IPS DF 6.9 (cell line): ENCODE measurements around the gene SAP30L.

ENCODE experiments used
- DNase-seq: peaks from one replicate; pipeline ENCODE4 v3.0.0-alpha.2; 2013; ENCODE audit warnings: low read depth, low spot score
- H3K27ac ChIP-seq: one replicate; pipeline ENCODE4 v1.5.1; 2013; ENCODE audit warnings: low read length, control low read depth
- H3K27me3 ChIP-seq: 2 replicates; pipeline ENCODE4 v1.6.1; 2013; ENCODE audit warnings: mild to moderate bottlenecking, low read length; ENCODE audit not compliant: control insufficient read depth, insufficient read depth
- H3K36me3 ChIP-seq: 2 replicates; pipeline ENCODE4 v1.6.1; 2013; ENCODE audit warnings: low read length; ENCODE audit not compliant: control insufficient read depth, insufficient read depth
- H3K4me1 ChIP-seq: 2 replicates; pipeline ENCODE4 v1.6.1; 2013; ENCODE audit warnings: low read length; ENCODE audit not compliant: control insufficient read depth, insufficient read depth
- H3K4me3 ChIP-seq: 2 replicates; pipeline ENCODE4 v1.5.1; 2013; ENCODE audit warnings: mild to moderate bottlenecking, low read length
- H3K9me3 ChIP-seq: 2 replicates; pipeline ENCODE4 v1.6.1; 2013; ENCODE audit warnings: low read length, inconsistent platforms; ENCODE audit not compliant: control insufficient read depth, insufficient read depth
- WGBS: extraction: QIAGEN DNeasy Blood & Tissue Kit; methylation state at CpG from one replicate; pipeline ENCODE4 v1.1.7; 2013; ENCODE audit warnings: mixed read lengths, missing lambda C conversion rate; ENCODE audit not compliant: insufficient read length, insufficient coverage; 5-methylcytosine and 5-hydroxymethylcytosine counted together

SAP30L gene

DNA sequence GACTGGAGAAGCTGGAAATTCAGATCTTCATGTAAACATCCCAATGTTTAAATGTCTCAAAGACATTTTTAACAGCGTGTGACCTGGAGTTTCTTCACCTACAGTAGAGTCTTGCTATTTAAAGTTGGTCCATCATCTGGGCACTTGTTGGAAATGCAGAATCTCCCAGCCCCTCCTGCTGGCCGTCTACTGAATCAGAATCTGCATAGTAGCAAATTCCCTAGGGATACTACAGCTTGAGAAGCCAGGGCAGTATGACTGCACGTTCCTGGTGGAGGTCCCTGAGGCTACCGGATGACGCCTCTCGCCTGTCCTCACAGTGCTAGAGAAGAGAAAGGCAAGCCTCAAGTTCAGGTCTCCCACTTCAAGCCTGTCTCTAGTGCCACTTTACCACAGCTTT is 15.7 kb downstream of the SAP30L start:
- Histone ChIP-seq H3K27ac (no peak overlapping the region), H3K4me3 (no peak overlapping the region), H3K27me3 (no peaks in the 10 kb centered on the region), H3K4me1 (no peaks in the 10 kb centered on the region), H3K36me3 (no peaks in the 10 kb centered on the region; the same call in 1 of the 2 replicates), H3K9me3 (no peaks in the 10 kb centered on the region)
- WGBS = no CpG with 5 or more reads among the region's 6 CpGs
- DNase-seq = no peak

DNA sequence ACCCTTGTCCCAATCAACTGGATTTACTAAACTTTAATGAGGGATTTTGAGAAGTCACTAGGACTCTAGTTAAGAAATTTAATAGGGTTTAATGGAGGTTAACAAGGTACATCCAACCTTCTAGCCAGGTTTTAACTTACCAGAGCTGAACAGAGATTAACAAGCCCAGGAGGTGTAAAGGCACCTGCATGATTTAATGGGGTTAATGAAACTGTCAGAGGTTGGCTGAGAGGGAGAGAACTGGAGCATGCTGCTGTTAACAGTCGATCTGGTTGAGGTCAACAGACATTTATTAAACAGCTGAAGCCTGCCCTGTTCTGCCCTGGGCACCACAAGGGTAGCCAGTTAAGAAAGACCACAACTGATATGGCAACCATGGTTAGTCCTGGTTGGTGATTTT is 18.6 kb downstream of the SAP30L start:
- no peak overlapping the region for H3K27ac ChIP-seq
- no peaks in the 10 kb centered on the region for H3K9me3 ChIP-seq
- no peak overlapping the region for H3K4me3 ChIP-seq
- peaks cover 5% of the 10 kb centered on the region; the same call in 1 of the 2 replicates for H3K27me3 ChIP-seq
- H3K4me1 ChIP-seq = no peaks in the 10 kb centered on the region
- H3K36me3 ChIP-seq = no peaks in the 10 kb centered on the region
- no peak for DNase-seq
- WGBS = no CpG with 5 or more reads among the region's 1 CpG

DNA sequence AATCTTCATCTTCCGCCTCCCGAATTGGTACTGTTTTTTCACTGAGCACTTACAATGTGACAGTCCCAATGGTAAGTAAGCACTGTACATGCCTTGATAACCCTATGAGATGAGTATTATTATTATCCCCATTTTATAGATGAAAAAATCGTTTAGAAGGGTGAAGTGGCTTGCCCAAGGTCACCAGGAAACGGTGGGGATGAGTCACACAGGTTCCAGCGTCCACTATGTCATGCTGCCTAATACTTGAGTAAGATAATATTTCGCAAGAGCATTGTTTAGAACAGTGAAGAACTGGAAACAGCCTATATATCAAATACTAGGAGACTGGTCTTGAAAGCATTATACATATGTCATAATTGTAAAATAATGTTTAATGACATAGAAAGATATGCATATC is 19.4 kb downstream of the SAP30L start:
- Histone ChIP-seq H3K36me3 (no peaks in the 10 kb centered on the region), H3K27me3 (peaks cover 10% of the 10 kb centered on the region), H3K27ac (no peak overlapping the region), H3K9me3 (no peaks in the 10 kb centered on the region), H3K4me1 (no peaks in the 10 kb centered on the region), H3K4me3 (no peak overlapping the region)
- WGBS = no CpG with 5 or more reads among the region's 6 CpGs
- DNase-seq = no peak

DNA sequence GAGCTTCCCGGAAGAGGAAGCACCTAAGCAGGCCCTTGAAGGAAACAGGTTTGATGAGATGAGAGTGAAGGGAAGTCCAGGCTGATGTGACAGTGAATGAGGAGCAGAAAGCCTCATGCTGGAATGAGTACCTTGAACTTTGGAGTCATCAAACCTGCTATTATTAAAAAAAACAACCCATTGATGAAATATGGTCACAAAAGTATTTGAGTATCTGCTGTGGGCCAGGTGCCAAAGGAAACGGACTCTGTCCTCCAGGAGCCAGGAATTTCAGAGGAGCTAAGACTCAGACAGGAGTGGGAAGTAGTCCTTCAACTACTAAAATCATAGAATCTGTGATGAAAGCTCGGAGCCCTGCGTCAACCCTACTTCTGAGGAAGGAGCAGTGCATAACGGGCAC is 20.4 kb downstream of the SAP30L start:
- H3K27ac ChIP-seq = no peak overlapping the region
- H3K36me3 ChIP-seq = no peaks in the 10 kb centered on the region
- WGBS = no CpG with 5 or more reads among the region's 5 CpGs
- no peak overlapping the region for H3K4me3 ChIP-seq
- DNase-seq = no peak
- no peaks in the 10 kb centered on the region for H3K4me1 ChIP-seq
- H3K9me3 ChIP-seq = no peaks in the 10 kb centered on the region
- peaks cover 18% of the 10 kb centered on the region for H3K27me3 ChIP-seq

DNA sequence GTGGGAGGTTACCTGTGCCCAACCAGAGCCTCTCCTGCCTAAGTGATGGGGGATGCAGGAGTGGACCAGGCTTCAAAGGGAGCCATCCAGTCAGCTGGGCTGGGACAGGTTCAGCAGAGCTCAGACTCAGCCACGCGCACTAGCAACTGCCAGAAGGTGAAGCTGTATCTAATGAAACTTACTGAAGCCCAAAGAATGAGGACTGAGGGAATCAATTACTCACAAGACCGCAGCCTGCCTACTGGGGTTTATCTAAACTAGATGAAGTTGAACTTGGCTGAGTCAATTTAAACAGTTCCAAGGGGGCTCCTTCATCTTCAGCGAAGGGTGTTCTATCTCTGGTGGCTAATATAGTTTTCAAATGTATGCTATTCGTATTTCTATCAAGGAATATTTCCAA is 20.9 kb downstream of the SAP30L start:
- Histone ChIP-seq H3K4me3 (no peak overlapping the region), H3K4me1 (no peaks in the 10 kb centered on the region), H3K9me3 (no peaks in the 10 kb centered on the region), H3K27ac (no peak overlapping the region), H3K27me3 (peaks cover 23% of the 10 kb centered on the region), H3K36me3 (no peaks in the 10 kb centered on the region)
- DNase-seq = no peak
- no CpG with 5 or more reads among the region's 5 CpGs for WGBS

DNA sequence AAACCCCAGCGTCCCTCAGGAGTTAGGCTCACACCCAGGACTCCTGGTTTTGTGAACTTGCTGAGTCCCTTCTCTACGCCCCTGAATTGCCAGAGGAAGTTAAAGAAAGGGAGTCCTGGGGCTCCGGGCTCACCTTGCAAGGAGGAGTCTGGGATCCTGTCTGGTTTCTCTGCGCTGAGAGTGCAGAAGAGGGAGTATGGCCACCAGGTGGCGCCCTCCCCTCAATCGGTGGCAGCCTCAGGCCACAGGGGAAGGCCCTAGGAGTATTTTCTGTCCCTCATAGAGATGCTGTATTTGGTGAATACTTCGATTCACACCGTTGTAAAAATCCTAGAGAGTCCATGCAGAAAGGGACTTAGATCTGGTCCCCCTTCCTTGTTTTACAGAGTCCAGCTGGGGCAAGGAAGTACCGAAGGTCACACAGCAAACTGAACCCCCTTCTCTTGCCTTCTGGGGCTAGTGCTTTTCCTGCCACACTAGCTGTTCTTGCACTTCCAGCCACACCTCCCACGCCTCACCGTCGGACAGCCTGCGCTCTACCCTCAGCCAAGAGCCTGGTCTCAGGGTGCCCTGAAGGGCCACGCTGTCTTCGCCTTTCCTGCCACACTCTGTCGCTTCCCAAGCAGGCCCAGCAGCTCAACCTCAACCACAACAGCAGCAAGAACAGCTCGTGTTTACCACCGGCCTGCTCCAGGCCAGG is 22.0 kb downstream of the SAP30L start:
- Histone ChIP-seq H3K4me3 (no peak overlapping the region), H3K4me1 (no peaks in the 10 kb centered on the region), H3K9me3 (no peaks in the 10 kb centered on the region), H3K27me3 (peaks cover 29% of the 10 kb centered on the region), H3K36me3 (no peaks in the 10 kb centered on the region), H3K27ac (no peak overlapping the region)
- no peak for DNase-seq
- WGBS = no CpG with 5 or more reads among the region's 18 CpGs

DNA sequence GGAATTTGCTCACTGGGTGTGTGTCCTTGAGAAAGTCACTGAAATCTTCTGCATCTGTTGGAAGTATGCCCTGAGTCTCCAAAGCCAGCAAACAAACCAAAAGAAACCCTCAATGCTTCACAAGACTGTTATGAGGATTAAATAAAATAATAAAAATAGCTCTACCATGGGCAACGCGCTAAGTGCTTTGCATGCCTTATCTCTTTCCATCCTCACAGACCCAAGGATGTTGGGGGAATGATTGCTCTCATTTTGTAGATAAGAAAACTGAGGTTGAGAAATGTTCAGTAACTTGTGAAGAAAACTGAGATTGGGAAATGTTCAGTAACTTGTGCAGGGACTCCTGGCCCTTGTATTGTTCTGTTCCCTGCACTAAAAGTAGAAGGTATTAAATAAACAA is 24.3 kb downstream of the SAP30L start:
- WGBS = no CpG with 5 or more reads among the region's 2 CpGs
- Histone ChIP-seq H3K36me3 (no peaks in the 10 kb centered on the region), H3K27ac (no peak overlapping the region), H3K9me3 (no peaks in the 10 kb centered on the region), H3K4me3 (no peak overlapping the region), H3K4me1 (peaks cover 3% of the 10 kb centered on the region; the same call in 1 of the 2 replicates), H3K27me3 (peaks cover 52% of the 10 kb centered on the region)
- no peak for DNase-seq

DNA sequence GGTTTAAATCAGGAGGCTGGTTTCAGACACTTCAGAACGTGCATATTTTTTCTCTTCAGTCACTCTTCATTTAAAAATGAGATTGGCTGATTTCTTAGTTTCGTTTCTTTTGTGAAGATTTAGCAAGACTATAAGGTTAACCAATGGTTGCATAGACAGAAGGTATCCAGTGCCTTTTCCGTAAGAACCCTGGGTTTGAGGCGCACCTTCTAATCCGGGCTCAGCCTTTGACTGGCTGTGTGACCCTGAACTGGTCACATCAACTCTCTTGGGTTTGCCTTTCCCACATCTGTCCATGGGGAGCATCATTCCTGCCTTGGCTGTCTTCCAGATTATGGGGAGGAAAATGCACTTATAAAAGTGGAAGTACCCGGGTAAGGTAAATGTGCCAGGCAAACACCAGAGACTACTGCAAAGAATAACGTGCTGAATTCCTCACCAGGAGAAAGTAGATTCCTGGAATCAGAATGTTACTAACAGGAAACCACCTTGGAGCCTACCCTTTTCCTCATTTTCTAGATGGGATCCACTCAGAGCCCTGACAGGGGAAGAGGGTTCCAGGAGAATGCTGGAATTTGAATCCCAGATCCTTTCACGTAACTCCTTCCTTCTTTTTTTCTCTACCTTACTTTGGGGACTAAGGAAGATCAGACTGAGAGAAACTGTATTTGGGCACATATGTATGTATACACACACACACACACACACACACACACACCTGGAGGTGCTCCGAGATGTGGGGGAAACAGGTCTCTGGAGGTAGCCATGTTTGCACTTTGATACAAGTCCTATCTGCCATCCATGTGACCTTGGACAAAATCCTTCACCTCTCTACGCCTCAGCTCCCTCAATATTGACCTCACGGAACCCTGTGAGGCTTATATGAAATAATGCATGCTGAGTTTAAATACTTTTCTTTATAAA is 25.4 kb downstream of the SAP30L start:
- WGBS = no CpG with 5 or more reads among the region's 11 CpGs
- Histone ChIP-seq H3K9me3 (no peaks in the 10 kb centered on the region), H3K27me3 (peaks cover 63% of the 10 kb centered on the region), H3K4me3 (no peak overlapping the region), H3K4me1 (peaks cover 6% of the 10 kb centered on the region; the same call in 1 of the 2 replicates), H3K27ac (no peak overlapping the region), H3K36me3 (no peaks in the 10 kb centered on the region)
- DNase-seq = no peak

DNA sequence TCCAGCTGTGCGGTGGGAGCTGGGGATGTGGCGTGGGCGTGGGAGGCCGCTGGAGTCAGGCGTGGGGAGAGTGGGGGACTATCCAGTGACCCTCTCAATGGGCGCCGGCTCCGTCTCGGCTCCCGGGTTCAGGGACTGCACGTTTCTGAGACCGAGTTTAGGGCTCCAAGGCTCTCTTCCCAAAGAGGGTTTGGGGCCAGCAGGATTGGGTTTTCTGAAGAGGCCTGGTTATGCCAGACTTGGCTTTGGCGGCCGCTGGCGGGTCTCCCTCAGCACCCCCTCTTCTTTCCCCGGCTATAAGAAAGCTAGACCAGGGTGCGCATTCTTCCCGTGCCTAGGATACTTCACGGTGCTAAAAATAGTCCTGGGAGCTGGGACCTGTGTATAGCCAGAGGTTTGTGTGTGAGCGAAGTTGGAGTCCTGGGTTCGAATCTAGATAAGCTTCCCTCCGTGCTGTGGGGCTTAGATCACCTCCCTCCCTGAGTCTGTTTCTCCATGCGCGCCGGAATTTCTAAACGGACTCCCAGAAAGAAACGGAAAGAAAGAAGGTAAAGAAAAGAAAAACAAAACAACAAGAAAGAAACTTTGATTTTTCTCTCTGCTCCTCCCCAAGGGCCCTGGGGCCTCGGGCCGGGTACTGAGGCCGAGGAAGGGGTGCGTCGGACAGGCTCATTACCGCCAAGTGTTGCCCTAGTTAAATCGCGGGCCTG is 27.2 kb downstream of the SAP30L start:
- no CpG with 5 or more reads among the region's 35 CpGs for WGBS
- H3K36me3 ChIP-seq = no peaks in the 10 kb centered on the region
- peaks cover 8% of the 10 kb centered on the region for H3K4me1 ChIP-seq
- H3K27ac ChIP-seq = no peak overlapping the region
- peaks cover 81% of the 10 kb centered on the region for H3K27me3 ChIP-seq
- H3K9me3 ChIP-seq = no peaks in the 10 kb centered on the region
- no peak overlapping the region; the same call in 1 of the 2 replicates for H3K4me3 ChIP-seq
- DNase-seq = no peak

DNA sequence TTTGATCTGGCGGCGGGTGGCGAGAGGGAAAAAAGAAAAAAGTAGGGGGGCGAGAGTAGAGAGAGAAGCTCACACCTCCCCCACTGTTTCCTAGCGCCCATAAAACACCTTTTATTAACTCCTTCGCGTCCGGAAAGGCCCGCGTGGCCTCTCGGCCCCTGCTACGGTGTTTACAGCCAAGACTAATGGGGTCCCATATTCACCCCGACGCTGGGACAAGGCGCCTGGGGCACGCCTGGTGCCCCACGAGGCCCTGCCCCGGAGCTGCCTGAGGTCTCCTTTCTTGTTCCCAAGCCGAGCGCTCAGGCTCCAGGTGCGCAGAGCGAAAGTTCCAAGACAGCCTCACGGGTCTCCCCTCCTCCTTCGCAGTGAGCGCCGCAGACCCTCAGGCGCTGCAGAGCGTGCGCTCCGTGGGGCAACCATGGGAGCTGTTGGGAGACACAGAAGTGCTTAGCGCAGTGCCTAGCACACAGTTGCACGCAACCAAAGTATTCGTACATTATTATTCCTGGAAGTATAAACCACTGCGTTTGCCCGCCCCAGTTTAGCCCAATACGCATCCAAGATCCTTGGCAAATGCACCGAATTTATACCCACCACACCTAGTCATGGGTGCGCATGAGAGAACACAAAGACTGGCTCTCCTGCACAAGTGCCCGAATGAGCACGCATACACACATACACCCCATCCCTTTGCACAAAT is 27.9 kb downstream of the SAP30L start:
- no peaks in the 10 kb centered on the region for H3K36me3 ChIP-seq
- H3K4me3 ChIP-seq = peak overlapping the region; percentile 16; the same call in 1 of the 2 replicates
- H3K27ac ChIP-seq = no peak overlapping the region
- H3K9me3 ChIP-seq = no peaks in the 10 kb centered on the region
- DNase-seq = no peak
- peaks cover 86% of the 10 kb centered on the region for H3K27me3 ChIP-seq
- peaks cover 8% of the 10 kb centered on the region for H3K4me1 ChIP-seq
- no CpG with 5 or more reads among the region's 40 CpGs for WGBS
